Myometrial cell (primary cell): ENCODE results near the gene TRMT44. TPM values are rescaled to one million over a fixed set of nuclear protein-coding genes. Genes with fewer than 3 reads are reported as not detected.

ENCODE experiments used
- total RNA-seq: library from RNA; depleted of rRNA; stranded (reverse); fragments of >200 nt; gene quantifications from 2 replicates; pipeline ENCODE4 v1.2.3, GENCODE V29; 2015

The TRMT44 gene
- total RNA-seq: 11.5 and 25.1 TPM in 2 replicates

GRCh38 chr4:8440492-8441311 is at the start of gene TRMT44, which contains the start of gene ACOX3:
Gene TRMT44 (plus strand): TSS chr4:8440777. CDS start chr4:8440823, 46 bp downstream.
Gene ACOX3 (minus strand): TSS chr4:8440723. CDS start chr4:8416521, 24,202 bp downstream.

Other genes with a start within 250 kb of the TRMT44 start
- 6.7 and 8.1 TPM in 2 replicates for gene SH3TC1, start 241.5 kb upstream of the TRMT44 start, total RNA-seq
- 0.35 and 0.86 TPM in 2 replicates for gene HTRA3, start 171.0 kb upstream of the TRMT44 start, total RNA-seq
- 36.2 and 45.6 TPM in 2 replicates for gene ACOX3, start 54 bp upstream of the TRMT44 start, total RNA-seq
- under 0.01 TPM in 1 of 2 replicates, not detected in the other for gene GPR78, start 139.6 kb downstream of the TRMT44 start, total RNA-seq
- gene CPZ, start 152.0 kb downstream of the TRMT44 start, total RNA-seq: 2.9 and 3.5 TPM in 2 replicates